IPS DF 6.9 (cell line): ENCODE measurements around the gene FHIT.

Experiments
- DNase-seq: peaks from one replicate; pipeline ENCODE4 v3.0.0-alpha.2; 2013; ENCODE audit warnings: low read depth, low spot score
- H3K27ac ChIP-seq: one replicate; pipeline ENCODE4 v1.5.1; 2013; ENCODE audit warnings: low read length, control low read depth
- H3K27me3 ChIP-seq: 2 replicates; pipeline ENCODE4 v1.6.1; 2013; ENCODE audit warnings: mild to moderate bottlenecking, low read length; ENCODE audit not compliant: control insufficient read depth, insufficient read depth
- H3K36me3 ChIP-seq: 2 replicates; pipeline ENCODE4 v1.6.1; 2013; ENCODE audit warnings: low read length; ENCODE audit not compliant: control insufficient read depth, insufficient read depth
- H3K4me1 ChIP-seq: 2 replicates; pipeline ENCODE4 v1.6.1; 2013; ENCODE audit warnings: low read length; ENCODE audit not compliant: control insufficient read depth, insufficient read depth
- H3K4me3 ChIP-seq: 2 replicates; pipeline ENCODE4 v1.5.1; 2013; ENCODE audit warnings: mild to moderate bottlenecking, low read length
- H3K9me3 ChIP-seq: 2 replicates; pipeline ENCODE4 v1.6.1; 2013; ENCODE audit warnings: low read length, inconsistent platforms; ENCODE audit not compliant: control insufficient read depth, insufficient read depth
- WGBS: extraction: QIAGEN DNeasy Blood & Tissue Kit; methylation state at CpG from one replicate; pipeline ENCODE4 v1.1.7; 2013; ENCODE audit warnings: mixed read lengths, missing lambda C conversion rate; ENCODE audit not compliant: insufficient read length, insufficient coverage; 5-methylcytosine and 5-hydroxymethylcytosine counted together

FHIT gene

DNA sequence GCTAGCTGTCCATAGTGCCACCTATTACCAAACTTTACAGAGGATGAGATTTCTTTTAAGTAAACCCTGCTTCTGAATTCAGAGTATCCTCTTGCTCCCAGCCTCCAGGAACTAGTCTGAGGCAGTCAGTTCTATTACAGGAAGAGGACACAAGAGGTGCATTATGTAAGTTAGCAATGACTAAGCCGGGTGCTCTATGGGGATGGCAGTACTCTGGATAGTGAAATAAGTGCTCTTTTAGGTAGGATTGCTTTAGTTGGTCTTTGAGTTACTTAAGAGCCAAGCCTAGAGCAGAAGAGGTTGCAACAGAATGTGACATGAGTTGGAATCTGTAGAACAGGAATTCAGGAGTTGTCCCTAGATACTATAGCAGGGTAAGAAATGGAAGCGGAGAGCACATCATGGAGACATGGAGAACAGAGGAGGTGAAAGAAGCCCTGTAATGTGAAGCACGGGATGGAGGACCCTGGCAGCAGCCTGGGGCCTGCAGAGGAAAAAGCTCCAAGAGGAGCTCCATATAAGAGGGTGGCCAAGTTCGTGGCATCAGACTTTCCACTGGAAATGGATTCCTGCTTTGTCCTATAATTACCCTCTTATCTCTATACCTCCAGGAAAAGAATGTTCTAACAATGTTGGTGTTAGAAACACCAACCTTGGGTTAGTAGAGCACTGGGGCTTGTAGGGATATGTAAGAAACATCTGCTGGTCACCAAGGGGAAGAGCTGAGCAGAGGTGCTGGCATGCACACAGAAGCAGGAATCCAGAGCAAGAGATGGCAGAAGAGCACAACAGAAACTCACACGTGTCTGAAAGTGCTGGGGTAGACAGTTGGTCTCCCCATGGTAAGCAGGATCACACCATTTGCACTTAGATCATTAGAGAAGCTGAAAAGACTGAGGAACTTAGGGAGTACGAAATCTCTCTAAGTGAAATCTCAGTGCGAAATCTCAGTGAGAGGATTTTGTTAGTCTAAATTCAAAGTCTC, 851.1 kb downstream of the FHIT start:
- Histone ChIP-seq H3K27ac (no peak overlapping the region), H3K4me3 (no peak overlapping the region), H3K9me3 (no peaks in the 10 kb centered on the region), H3K36me3 (no peaks in the 10 kb centered on the region), H3K27me3 (no peaks in the 10 kb centered on the region), H3K4me1 (no peaks in the 10 kb centered on the region)
- no CpG with 5 or more reads among the region's 7 CpGs for WGBS
- DNase-seq = no peak

DNA sequence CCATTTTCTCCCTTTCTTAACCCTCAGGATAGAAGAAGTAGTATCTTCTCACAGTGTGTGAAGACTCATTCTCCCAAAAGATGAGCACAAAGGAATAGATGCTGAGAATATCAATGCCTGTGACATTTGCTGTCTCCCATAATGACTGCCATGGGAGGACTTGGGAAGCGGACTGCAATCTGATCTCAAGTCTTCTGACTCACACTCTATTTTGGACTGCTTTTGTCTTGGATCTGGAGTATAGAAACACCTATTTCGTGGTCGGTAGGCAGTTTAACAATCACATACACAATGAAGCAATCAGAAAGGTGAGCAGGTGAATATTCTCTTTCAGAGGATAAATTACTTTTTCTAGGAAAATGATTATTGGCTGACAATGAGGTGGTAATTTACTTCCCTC, 852.0 kb downstream of the FHIT start:
- Histone ChIP-seq H3K9me3 (no peaks in the 10 kb centered on the region), H3K27me3 (no peaks in the 10 kb centered on the region), H3K36me3 (no peaks in the 10 kb centered on the region), H3K4me1 (no peaks in the 10 kb centered on the region), H3K27ac (no peak overlapping the region), H3K4me3 (no peak overlapping the region)
- DNase-seq = no peak
- no CpG with 5 or more reads among the region's 3 CpGs for WGBS

DNA sequence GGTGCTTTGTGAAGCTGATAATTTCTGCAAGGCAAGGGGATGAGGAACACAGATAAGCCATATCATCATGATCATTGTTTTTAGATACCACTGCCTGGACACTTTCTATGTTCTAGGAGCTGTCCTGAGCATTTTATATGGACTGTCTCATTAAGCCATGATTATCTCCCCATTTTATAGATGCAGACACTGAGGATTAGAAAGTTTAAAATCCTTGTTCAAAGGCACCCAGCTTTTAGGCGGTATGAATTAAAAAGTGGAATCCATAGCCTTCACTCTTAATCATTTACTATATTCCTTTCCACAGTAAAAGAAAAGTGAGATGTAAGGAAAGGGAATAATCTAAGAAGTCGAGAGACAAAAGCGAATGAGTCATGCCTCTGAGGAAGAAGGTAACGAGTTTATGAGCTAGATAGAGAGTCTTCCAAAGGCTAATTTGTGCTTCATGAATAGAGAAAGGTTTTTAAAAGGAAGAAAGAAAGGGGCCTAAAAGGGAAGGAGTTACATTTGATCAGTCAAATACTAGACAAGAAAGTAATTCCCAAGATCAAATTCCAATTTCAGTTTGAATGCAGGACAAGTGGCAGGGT, 856.0 kb downstream of the FHIT start:
- WGBS = no CpG with 5 or more reads among the region's 4 CpGs
- Histone ChIP-seq H3K9me3 (no peaks in the 10 kb centered on the region), H3K27me3 (no peaks in the 10 kb centered on the region), H3K4me3 (no peak overlapping the region), H3K4me1 (no peaks in the 10 kb centered on the region), H3K27ac (no peak overlapping the region), H3K36me3 (no peaks in the 10 kb centered on the region)
- DNase-seq = no peak

DNA sequence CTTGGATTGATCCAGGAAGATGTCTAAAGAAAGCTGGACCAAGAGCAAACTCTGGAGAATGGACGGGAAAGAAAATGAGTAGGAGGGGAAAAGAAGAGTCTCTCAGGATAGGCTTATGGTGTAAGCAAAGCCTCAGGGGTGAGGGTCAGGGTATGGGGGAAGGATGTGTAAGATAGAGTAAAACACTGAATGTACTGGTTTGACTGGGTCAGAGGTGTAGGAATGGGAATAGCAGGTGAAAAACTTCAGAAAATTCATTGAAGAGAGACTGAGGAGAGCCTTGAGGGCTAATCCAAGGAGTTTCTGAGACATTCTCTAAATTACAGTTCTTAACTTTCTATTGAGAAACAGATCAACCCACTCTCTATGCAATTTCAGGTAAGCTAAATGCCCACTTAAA, 857.3 kb downstream of the FHIT start:
- DNase-seq = no peak

DNA sequence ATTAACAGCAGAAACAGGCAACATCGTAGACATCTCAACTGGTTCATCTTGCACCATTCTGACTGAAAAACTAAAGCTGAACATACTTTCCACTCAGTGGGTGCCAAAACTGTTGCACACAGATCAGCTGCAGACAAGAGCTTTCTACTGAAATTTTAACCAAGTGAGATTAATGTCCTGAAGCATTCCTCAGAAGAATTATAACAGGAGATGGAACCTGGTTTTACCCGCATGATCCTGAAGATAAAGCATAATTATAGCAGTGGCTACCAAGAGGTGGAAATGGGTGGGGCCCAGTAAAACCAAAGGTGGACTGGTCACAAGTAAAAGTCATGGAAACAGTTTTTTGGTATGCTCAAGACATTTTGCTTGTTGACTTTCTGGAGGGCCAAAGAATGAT, 858.8 kb downstream of the FHIT start:
- WGBS = no CpG with 5 or more reads among the region's 2 CpGs
- no peak for DNase-seq
- H3K4me1 ChIP-seq = no peaks in the 10 kb centered on the region
- H3K36me3 ChIP-seq = no peaks in the 10 kb centered on the region
- H3K4me3 ChIP-seq = no peak overlapping the region
- H3K9me3 ChIP-seq = no peaks in the 10 kb centered on the region
- no peak overlapping the region for H3K27ac ChIP-seq
- H3K27me3 ChIP-seq = no peaks in the 10 kb centered on the region

More for the DNA sequence above, 857.3 kb downstream of the FHIT start:
- no peaks in the 10 kb centered on the region for H3K9me3 ChIP-seq
- H3K4me1 ChIP-seq = no peaks in the 10 kb centered on the region
- H3K4me3 ChIP-seq = no peak overlapping the region
- no peak overlapping the region for H3K27ac ChIP-seq
- H3K36me3 ChIP-seq = no peaks in the 10 kb centered on the region
- WGBS = no CpG with 5 or more reads among the region's 1 CpG
- no peaks in the 10 kb centered on the region for H3K27me3 ChIP-seq

DNA sequence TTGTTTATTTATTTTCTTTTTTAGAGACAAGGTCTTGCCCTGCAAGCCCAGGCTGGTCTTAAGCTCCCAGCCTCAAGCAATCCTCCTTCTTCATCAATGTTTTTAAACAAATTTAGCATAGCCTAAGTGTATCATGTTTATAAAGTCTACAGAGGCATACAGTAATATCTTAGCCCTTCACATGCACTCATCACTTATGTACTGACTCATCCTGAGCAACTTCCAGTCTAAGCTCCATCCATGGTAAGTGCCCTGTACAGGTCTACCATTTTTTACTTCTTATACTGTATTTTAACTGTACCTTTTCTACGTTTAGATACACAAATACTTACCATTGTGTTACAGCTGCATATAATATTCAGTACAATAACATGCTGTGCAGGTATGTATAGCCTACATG, 860.0 kb downstream of the FHIT start:
- WGBS = no CpG with 5 or more reads among the region's 1 CpG
- Histone ChIP-seq H3K36me3 (no peaks in the 10 kb centered on the region), H3K27ac (no peak overlapping the region), H3K9me3 (no peaks in the 10 kb centered on the region), H3K4me1 (no peaks in the 10 kb centered on the region), H3K4me3 (no peak overlapping the region), H3K27me3 (no peaks in the 10 kb centered on the region)
- no peak for DNase-seq

DNA sequence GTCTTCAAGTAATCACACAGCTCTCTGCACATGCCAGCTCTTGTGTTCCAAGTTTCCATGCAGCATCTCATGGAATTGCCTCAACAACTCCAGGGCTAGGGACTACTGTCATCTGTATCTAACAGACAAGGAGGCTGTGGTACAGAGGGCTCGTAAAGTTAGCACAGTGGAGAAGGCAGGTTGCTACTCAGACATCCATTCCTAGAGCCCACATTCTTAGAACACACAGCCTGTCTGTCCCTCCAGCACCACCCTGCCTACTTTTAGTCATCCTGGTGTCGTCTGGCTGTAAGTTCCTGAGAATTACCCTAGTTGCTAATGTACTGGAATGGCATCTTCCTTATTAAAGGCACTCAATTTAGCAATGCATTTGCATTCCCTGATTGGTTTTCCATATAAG, 862.5 kb downstream of the FHIT start:
- Histone ChIP-seq H3K4me3 (no peak overlapping the region), H3K27me3 (no peaks in the 10 kb centered on the region), H3K27ac (no peak overlapping the region), H3K4me1 (no peaks in the 10 kb centered on the region), H3K36me3 (no peaks in the 10 kb centered on the region), H3K9me3 (no peaks in the 10 kb centered on the region)
- no peak for DNase-seq
- no CpG with 5 or more reads among the region's 2 CpGs for WGBS

DNA sequence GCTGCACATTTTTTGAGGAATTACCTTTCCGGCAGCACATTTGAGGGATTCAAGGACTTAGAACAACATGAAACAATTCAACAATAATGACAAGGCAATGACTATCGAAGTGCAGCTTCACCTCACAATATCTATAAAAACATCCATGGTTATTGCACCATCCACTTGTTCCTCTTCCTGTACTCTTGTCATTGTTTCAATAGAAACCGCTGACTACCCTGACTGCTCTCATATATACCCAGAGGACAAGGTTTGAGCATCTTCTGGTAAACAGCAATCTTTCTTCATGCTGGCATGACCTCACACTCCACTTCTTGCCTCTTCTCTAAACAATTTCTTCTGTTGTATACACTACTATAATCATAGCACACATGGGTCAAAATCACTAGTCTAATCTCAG, 864.9 kb downstream of the FHIT start:
- no CpG with 5 or more reads among the region's 3 CpGs for WGBS
- Histone ChIP-seq H3K27me3 (no peaks in the 10 kb centered on the region), H3K36me3 (no peaks in the 10 kb centered on the region), H3K9me3 (no peaks in the 10 kb centered on the region), H3K4me3 (no peak overlapping the region), H3K27ac (no peak overlapping the region), H3K4me1 (no peaks in the 10 kb centered on the region)
- no peak for DNase-seq

DNA sequence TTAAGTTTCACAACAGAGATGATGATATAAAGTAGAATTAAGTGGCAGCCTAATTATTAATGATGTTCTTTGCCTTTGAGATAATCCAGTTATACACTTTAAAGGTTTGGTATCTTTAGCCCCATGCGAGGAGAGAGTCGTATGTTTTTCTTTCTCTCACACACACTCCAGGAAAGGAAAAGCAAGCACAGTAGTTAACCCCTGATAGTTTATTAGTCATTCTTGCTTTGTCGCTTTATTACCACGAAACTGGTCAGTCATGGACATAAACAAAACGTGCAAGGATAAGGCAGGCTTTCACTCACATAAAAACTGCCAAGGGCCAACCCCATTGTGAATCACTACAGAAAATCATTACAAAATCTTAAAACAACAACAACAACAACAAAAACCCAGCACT, 866.9 kb downstream of the FHIT start:
- Histone ChIP-seq H3K27ac (no peak overlapping the region), H3K27me3 (no peaks in the 10 kb centered on the region), H3K36me3 (no peaks in the 10 kb centered on the region), H3K4me1 (no peaks in the 10 kb centered on the region), H3K9me3 (no peaks in the 10 kb centered on the region), H3K4me3 (no peak overlapping the region)
- DNase-seq = no peak
- no CpG with 5 or more reads among the region's 5 CpGs for WGBS

DNA sequence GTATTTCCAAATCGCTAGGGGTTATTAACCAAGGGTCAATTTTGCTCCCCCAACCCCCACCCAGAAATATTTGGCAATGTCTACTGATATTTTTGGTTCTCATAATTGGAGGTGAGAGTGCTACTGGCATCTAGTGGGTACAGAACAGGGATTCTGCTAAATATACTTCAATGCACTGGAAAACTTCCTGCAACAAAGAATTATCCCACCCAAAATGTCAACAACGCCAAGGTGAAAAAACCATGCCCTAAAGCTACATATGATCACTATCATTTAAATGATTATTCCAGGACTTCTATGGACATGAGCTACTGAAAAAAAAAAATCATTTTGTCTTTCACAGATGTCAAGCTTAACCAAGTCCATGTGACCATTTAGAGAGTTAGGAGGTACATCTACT, 867.9 kb downstream of the FHIT start:
- Histone ChIP-seq H3K27ac (no peak overlapping the region), H3K36me3 (no peaks in the 10 kb centered on the region), H3K27me3 (no peaks in the 10 kb centered on the region), H3K4me1 (no peaks in the 10 kb centered on the region), H3K4me3 (no peak overlapping the region), H3K9me3 (no peaks in the 10 kb centered on the region)
- no CpG with 5 or more reads among the region's 2 CpGs for WGBS
- DNase-seq = no peak
